PC-9 (cell line): ENCODE data around the gene NCOA3.

Experiments used
- CTCF ChIP-seq: fragments of 200-600 bp; sonication (generic); conservative IDR thresholded peaks from 2 replicates; pipeline ENCODE4 v1.6.1; 2017; ENCODE audit warnings: mixed run types, antibody characterized with exemption, mild to moderate bottlenecking, moderate library complexity
- EZH2 ChIP-seq: fragments of 200-600 bp; sonication (generic); IDR thresholded peaks from 2 replicates; pipeline ENCODE4 v1.8.0; 2017; ENCODE audit warnings: antibody characterized with exemption, low read depth

GRCh38 chr20:47464380-47465101 is 37.1 kb upstream of the NCOA3 start:
- TF ChIP-seq CTCF (peak; percentile 78), EZH2 (no peak)
